ENCODE measurements around the gene UMODL1. TPM values are rescaled to one million over a fixed set of nuclear protein-coding genes. Genes with fewer than 3 reads are reported as not detected.

Gene UMODL1
- total RNA-seq, 1 donor from 2014 or later = not detected

- no peak overlapping the region for H3K4me3 Mint-ChIP-seq
These were observed 19.3 kb upstream of the UMODL1 start for GRCh38 chr21:42051788-42052187.

GRCh38 chr21:42055425-42055824 lies 15.7 kb upstream of the UMODL1 start:
- Mint-ChIP-seq H3K27me3 (ENCODE audit: insufficient read depth, low read depth) (peaks cover 5% of the 10 kb centered on the region), H3K9me3 (peaks cover 12% of the 10 kb centered on the region), H3K27ac (no peak overlapping the region), H3K4me3 (no peak overlapping the region), H3K4me1 (peaks cover 6% of the 10 kb centered on the region), H3K36me3 (no peaks in the 10 kb centered on the region)
- Histone ChIP-seq H3F3A (ENCODE audit: low read depth) (no peaks in the 10 kb centered on the region), H3K9ac (no peak overlapping the region), H3K79me2 (ENCODE audit: low read depth) (no peaks in the 10 kb centered on the region), H4K20me1 (ENCODE audit: low read depth) (no peaks in the 10 kb centered on the region), H2AFZ (replicated peaks) (no peak overlapping the region), H3K27ac (no peak overlapping the region), H3K4me1 (no peaks in the 10 kb centered on the region), H3K27me3 (no peaks in the 10 kb centered on the region), H3K4me2 (no peak overlapping the region), H3K9me3 (ENCODE audit: low read depth) (no peaks in the 10 kb centered on the region), H3K36me3 (no peaks in the 10 kb centered on the region), H3K4me3 (no peak overlapping the region)
- no peak for DNase-seq (ENCODE audit: low spot score)
- no peak for TF ChIP-seq EZH2phosphoT487 (IDR thresholded peaks at IDR 0.05)
- TF ChIP-seq EZH2 (IDR thresholded peaks at IDR 0.05) = no peak
- TF ChIP-seq CTCF (IDR thresholded peaks at IDR 0.05) = no peak

More at GRCh38 chr21:42051788-42052187, 19.3 kb upstream of the UMODL1 start:
- Histone ChIP-seq H3K4me2 (no peak overlapping the region), H2AFZ (replicated peaks) (no peak overlapping the region), H3K36me3 (no peaks in the 10 kb centered on the region), H3F3A (ENCODE audit: low read depth) (no peaks in the 10 kb centered on the region), H3K27ac (no peak overlapping the region), H3K79me2 (ENCODE audit: low read depth) (no peaks in the 10 kb centered on the region), H3K4me3 (no peak overlapping the region), H3K9ac (no peak overlapping the region), H3K9me3 (ENCODE audit: low read depth) (no peaks in the 10 kb centered on the region), H3K27me3 (no peaks in the 10 kb centered on the region), H3K4me1 (no peaks in the 10 kb centered on the region), H4K20me1 (ENCODE audit: low read depth) (no peaks in the 10 kb centered on the region)
- Mint-ChIP-seq H3K36me3 (no peaks in the 10 kb centered on the region), H3K4me1 (peaks cover 3% of the 10 kb centered on the region), H3K9me3 (peaks cover 12% of the 10 kb centered on the region), H3K27ac (peak overlapping the region; percentile 20), H3K27me3 (ENCODE audit: insufficient read depth, low read depth) (peaks cover 2% of the 10 kb centered on the region)
- no peak for TF ChIP-seq EZH2phosphoT487 (IDR thresholded peaks at IDR 0.05)
- TF ChIP-seq EZH2 (IDR thresholded peaks at IDR 0.05) = no peak
- no peak for TF ChIP-seq CTCF (IDR thresholded peaks at IDR 0.05)
- DNase-seq (ENCODE audit: low spot score) = no peak

- Histone ChIP-seq H4K20me1 (ENCODE audit: low read depth) (no peaks in the 10 kb centered on the region), H2AFZ (replicated peaks) (no peak overlapping the region), H3K79me2 (ENCODE audit: low read depth) (no peaks in the 10 kb centered on the region), H3K9me3 (ENCODE audit: low read depth) (no peaks in the 10 kb centered on the region), H3F3A (ENCODE audit: low read depth) (no peaks in the 10 kb centered on the region), H3K4me3 (no peak overlapping the region), H3K4me1 (no peaks in the 10 kb centered on the region), H3K4me2 (no peak overlapping the region), H3K9ac (no peak overlapping the region), H3K36me3 (no peaks in the 10 kb centered on the region), H3K27me3 (no peaks in the 10 kb centered on the region), H3K27ac (no peak overlapping the region)
- Mint-ChIP-seq H3K4me3 (no peak overlapping the region), H3K27ac (no peak overlapping the region), H3K4me1 (peaks cover 14% of the 10 kb centered on the region), H3K36me3 (no peaks in the 10 kb centered on the region), H3K9me3 (peaks cover 12% of the 10 kb centered on the region), H3K27me3 (ENCODE audit: insufficient read depth, low read depth) (peaks cover 5% of the 10 kb centered on the region)
- DNase-seq (ENCODE audit: low spot score) = no peak
- TF ChIP-seq CTCF (IDR thresholded peaks at IDR 0.05) (no peak), EZH2phosphoT487 (IDR thresholded peaks at IDR 0.05) (no peak), EZH2 (IDR thresholded peaks at IDR 0.05) (no peak)
These were observed 14.6 kb upstream of the UMODL1 start for GRCh38 chr21:42056468-42056867.
